PFSK-1 (cell line): ENCODE data around the gene MARCKS.

Source experiments
- FOXP2 ChIP-seq: optimal IDR thresholded peaks from 2 replicates; pipeline ENCODE3; 2011; ENCODE audit warnings: borderline replicate concordance, control low read depth, inconsistent platforms; ENCODE audit not compliant: insufficient read depth; ENCODE audit errors: extremely low read length, extremely low read depth
- POLR2AphosphoS5 ChIP-seq: IDR thresholded peaks from 2 replicates; pipeline ENCODE4 v1.6.1; 2012; ENCODE audit warnings: low read depth, mild to moderate bottlenecking, control low read depth, low read length, moderate library complexity
- REST ChIP-seq, 2 experiments: IDR thresholded peaks; 2 replicates each; pipeline versions ENCODE4 v1.6.1 to v1.8.0; 2011 to 2012; ENCODE audit warnings: low read depth in 2 of 2, low read length in 2 of 2, control low read depth in 1 of 2, inconsistent platforms in 1 of 2, mild to moderate bottlenecking in 1 of 2, moderate library complexity in 1 of 2; ENCODE audit not compliant: insufficient read depth in 1 of 2
- SIN3A ChIP-seq: IDR thresholded peaks from 2 replicates; pipeline ENCODE4 v1.6.1; 2012; ENCODE audit warnings: mild to moderate bottlenecking, low read length, moderate library complexity, borderline replicate concordance; ENCODE audit not compliant: insufficient read depth
- TAF1 ChIP-seq: IDR thresholded peaks from 2 replicates; pipeline ENCODE4 v1.6.1; 2012; ENCODE audit warnings: low read length, control low read depth, borderline replicate concordance; ENCODE audit not compliant: insufficient read depth

GRCh38 chr6:113871975-113872374 lies 14.8 kb downstream of the MARCKS start:
- TF ChIP-seq SIN3A, result no peak
- no peak for TF ChIP-seq POLR2AphosphoS5
- TF ChIP-seq TAF1, result no peak
- TF ChIP-seq REST (IDR thresholded peaks at IDR 0.05; ENCODE audit: insufficient read depth in 1 of 2, low read depth in 2 of 2, low read length in 2 of 2), result no peak
- TF ChIP-seq FOXP2, result no peak
